ENCODE measurements around the gene IFI44. TPM values are rescaled to one million over a fixed set of nuclear protein-coding genes. Genes with fewer than 3 reads are reported as not detected.

The IFI44 gene
- total RNA-seq, 1 experiment from 2014 or later = 88.4 TPM

DNA sequence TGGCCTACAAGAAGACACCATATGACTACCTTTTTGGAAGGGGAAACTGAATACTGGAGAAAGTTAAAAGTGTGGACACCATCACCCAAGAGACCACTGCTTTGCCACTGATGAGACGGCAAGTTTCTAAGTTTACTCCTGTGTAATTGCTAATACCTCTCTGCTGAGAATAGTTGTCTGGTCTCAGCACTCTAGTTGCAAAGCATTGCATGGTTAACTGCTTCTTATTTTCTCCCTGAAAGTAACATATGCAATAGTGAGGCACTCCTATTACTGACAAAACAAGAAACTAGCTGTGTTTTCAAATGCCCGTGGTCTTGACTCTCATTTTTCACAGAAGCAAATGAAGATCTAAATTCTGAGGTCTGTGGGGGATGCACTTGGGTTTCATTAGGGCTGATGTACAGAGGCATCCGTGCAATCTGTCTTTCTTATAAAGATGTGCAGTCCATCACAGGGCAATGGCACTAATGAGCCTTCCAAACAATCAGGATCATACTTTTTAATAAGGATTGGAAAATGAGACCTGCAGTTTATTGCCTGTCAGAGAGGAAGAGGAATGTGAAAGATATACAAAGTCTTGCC lies 62.9 kb downstream of the IFI44 start:
- no peak for DNase-seq (ENCODE audit: low spot score)

DNA sequence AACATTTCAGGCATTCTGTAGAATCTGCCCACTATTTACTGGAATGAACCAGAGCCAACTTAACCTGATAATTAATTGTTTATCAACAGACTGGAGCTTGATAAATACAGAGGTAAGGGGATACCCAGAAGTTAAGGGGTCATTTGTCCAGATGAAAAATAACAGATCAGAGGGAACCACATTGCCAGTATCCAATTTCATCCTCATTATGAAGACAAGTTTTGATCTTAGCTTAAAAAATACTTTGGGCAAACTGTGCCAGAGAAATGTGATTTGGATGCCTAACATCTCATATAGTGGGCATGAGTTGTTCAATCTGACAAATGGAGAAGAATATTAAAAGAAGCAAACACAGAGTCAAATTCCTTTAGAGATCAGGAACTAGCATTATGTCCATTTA lies 63.7 kb downstream of the IFI44 start:
- no peak for DNase-seq (ENCODE audit: low spot score)

Other genes starting within 250 kb of the IFI44 start
- gene PTGFR, start 158.9 kb upstream of the IFI44 start, total RNA-seq (2014; rRNA removed; shearing (Covaris generic)) = 0.12 and 0.39 TPM in 2 replicates
- gene IFI44L, start 29.4 kb upstream of the IFI44 start, total RNA-seq (2014; rRNA removed; shearing (Covaris generic)) = 58.5 and 79.9 TPM in 2 replicates